Endothelial cell of umbilical vein (primary cell): ENCODE data around the gene TNNI3K.

Source experiments
- EZH2 ChIP-seq: IDR thresholded peaks from 2 replicates; pipeline ENCODE4 v1.6.1; 2012; ENCODE audit warnings: borderline replicate concordance, low read depth, mild to moderate bottlenecking, moderate library complexity, low read length, inconsistent platforms; ENCODE audit not compliant: severe bottlenecking
- POLR2A ChIP-seq: IDR thresholded peaks from 2 replicates; pipeline ENCODE4 v1.6.1; 2012; ENCODE audit warnings: low read depth, mild to moderate bottlenecking, control low read depth, low read length
- TF ChIP-seq, protein P1 (sequence below), 2 donors: IDR thresholded peaks; 1 replicate in 1 of 2; 2 replicates in 1 of 2; pipeline ENCODE4 v1.5.1; 2011; ENCODE audit warnings: low read length in 2 of 2, mild to moderate bottlenecking in 2 of 2, moderate library complexity in 2 of 2, control low read depth in 1 of 2, inconsistent platforms in 1 of 2, low read depth in 1 of 2; ENCODE audit not compliant: insufficient read depth in 1 of 2; ENCODE audit errors: extremely low read depth in 1 of 2

DNA sequence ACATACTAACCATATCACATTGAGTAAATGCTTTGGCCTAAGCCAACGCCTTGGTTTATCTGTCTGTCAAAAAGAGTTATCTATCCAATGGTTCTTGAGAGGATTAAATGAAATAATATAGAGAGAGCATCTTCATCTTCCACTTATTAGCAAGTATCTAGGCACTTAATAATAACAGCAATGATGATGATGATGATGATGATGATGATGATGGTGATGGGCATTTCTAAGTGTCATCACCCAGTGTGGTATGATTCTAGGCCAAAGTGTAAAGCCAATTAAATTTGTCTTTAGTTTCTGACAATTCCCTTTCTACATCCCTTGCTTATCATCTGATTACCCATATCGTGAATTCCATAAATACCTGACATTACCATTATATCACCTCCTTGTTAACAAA, 342.9 kb downstream of the TNNI3K start:
- TF ChIP-seq, protein P1, sequence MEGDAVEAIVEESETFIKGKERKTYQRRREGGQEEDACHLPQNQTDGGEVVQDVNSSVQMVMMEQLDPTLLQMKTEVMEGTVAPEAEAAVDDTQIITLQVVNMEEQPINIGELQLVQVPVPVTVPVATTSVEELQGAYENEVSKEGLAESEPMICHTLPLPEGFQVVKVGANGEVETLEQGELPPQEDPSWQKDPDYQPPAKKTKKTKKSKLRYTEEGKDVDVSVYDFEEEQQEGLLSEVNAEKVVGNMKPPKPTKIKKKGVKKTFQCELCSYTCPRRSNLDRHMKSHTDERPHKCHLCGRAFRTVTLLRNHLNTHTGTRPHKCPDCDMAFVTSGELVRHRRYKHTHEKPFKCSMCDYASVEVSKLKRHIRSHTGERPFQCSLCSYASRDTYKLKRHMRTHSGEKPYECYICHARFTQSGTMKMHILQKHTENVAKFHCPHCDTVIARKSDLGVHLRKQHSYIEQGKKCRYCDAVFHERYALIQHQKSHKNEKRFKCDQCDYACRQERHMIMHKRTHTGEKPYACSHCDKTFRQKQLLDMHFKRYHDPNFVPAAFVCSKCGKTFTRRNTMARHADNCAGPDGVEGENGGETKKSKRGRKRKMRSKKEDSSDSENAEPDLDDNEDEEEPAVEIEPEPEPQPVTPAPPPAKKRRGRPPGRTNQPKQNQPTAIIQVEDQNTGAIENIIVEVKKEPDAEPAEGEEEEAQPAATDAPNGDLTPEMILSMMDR (IDR thresholded peaks at IDR 0.05; ENCODE audit: extremely low read depth in 1 of 2, insufficient read depth in 1 of 2, low read depth in 1 of 2, low read length in 2 of 2), result no peak
- TF ChIP-seq POLR2A (no peak), EZH2 (no peak)
